ENCODE data around the gene GABRB1. TPM values are rescaled to one million over a fixed set of nuclear protein-coding genes. Genes with fewer than 3 reads are reported as not detected.

GABRB1 gene
- total and polyA plus RNA-seq, 2 donors (not counting 1 experiment from before 2014, with no cell fraction given) = not detected

GRCh38 chr4:47368211-47368610, 336.8 kb downstream of the GABRB1 start:
- no peaks in the 10 kb centered on the region for H3K4me1 Mint-ChIP-seq
- CTCF ChIA-PET = no interaction called here
- no peak for DNase-seq

GRCh38 chr4:47372561-47372960, 341.2 kb downstream of the GABRB1 start:
- intact Hi-C loops (cut with micrococcal nuclease) = no loop called here
- ChIA-PET CTCF (no interaction called here), POLR2A (no interaction called here)

More at GRCh38 chr4:47368211-47368610, 336.8 kb downstream of the GABRB1 start:
- TF ChIP-seq EZH2 (IDR thresholded peaks at IDR 0.05; ENCODE audit: borderline replicate concordance, insufficient read depth, low read depth, low read length, poor library complexity, severe bottlenecking) (no peak), CTCF (IDR thresholded peaks at IDR 0.05) (no peak)
- ATAC-seq (ENCODE audit: low read depth) = no peak
- Histone ChIP-seq H2AFZ (ENCODE audit: insufficient read depth, low read depth, low read length, poor library complexity, severe bottlenecking) (no peak overlapping the region), H3K4me1 (ENCODE audit: control insufficient read depth in 2 of 2, insufficient read depth in 2 of 2, low read length in 2 of 2) (no peaks in the 10 kb centered on the region), H3K9ac (ENCODE audit: low read length) (no peak overlapping the region), H3K4me3 (ENCODE audit: control extremely low read depth in 1 of 5, extremely low read depth in 1 of 5, insufficient read depth in 1 of 5, low read depth in 2 of 5, low read length in 4 of 5) (no peak overlapping the region), H3K79me2 (ENCODE audit: control insufficient read depth, insufficient read depth, low read length) (no peaks in the 10 kb centered on the region), H3K4me2 (replicated peaks; ENCODE audit: low read depth, low read length, poor library complexity, severe bottlenecking) (no peak overlapping the region), H3K27ac (ENCODE audit: low read length in 2 of 2) (no peak overlapping the region), H3K27me3 (replicated peaks in 1 of 4; ENCODE audit: control extremely low read depth in 1 of 4, control insufficient read depth in 3 of 4, insufficient read depth in 4 of 4, low read length in 3 of 4) (peaks cover 0 to 4% (median 0%) of the 10 kb centered on the region in 4 experiments), H3K9me3 (ENCODE audit: control extremely low read depth in 1 of 3, control insufficient read depth in 2 of 3, insufficient read depth in 1 of 3, low read length in 2 of 3) (no peaks in the 10 kb centered on the region), H4K20me1 (ENCODE audit: control insufficient read depth, insufficient read depth, low read length, poor library complexity, severe bottlenecking) (no peaks in the 10 kb centered on the region), H3K36me3 (replicated peaks in 1 of 2; ENCODE audit: control extremely low read depth in 1 of 2, control insufficient read depth in 1 of 2, extremely low read depth in 1 of 2, insufficient read depth in 2 of 2, low read length in 1 of 2) (no peaks in the 10 kb centered on the region)
- H3K9me3 Mint-ChIP-seq (ENCODE audit: insufficient read depth) = no peaks in the 10 kb centered on the region
- no CpG with 5 or more reads among the region's 1 CpG for WGBS (ENCODE audit: insufficient coverage)
- no peak overlapping the region for H3K4me3 Mint-ChIP-seq
- intact Hi-C loops (cut with micrococcal nuclease) = no loop called here
- H3K27me3 Mint-ChIP-seq = peaks cover 8% of the 10 kb centered on the region
- POLR2A ChIA-PET = no interaction called here
- H3K27ac Mint-ChIP-seq = no peak overlapping the region

More at GRCh38 chr4:47372561-47372960, 341.2 kb downstream of the GABRB1 start:
- Mint-ChIP-seq H3K9me3 (ENCODE audit: insufficient read depth) (no peaks in the 10 kb centered on the region), H3K4me1 (no peaks in the 10 kb centered on the region), H3K4me3 (no peak overlapping the region), H3K27me3 (peaks cover 8% of the 10 kb centered on the region), H3K27ac (no peak overlapping the region)
- TF ChIP-seq CTCF (IDR thresholded peaks at IDR 0.05) (no peak), EZH2 (IDR thresholded peaks at IDR 0.05; ENCODE audit: borderline replicate concordance, insufficient read depth, low read depth, low read length, poor library complexity, severe bottlenecking) (no peak)
- H3K9ac ChIP-seq (ENCODE audit: low read length) = no peak overlapping the region
- H3K4me1 ChIP-seq (ENCODE audit: control insufficient read depth in 2 of 2, insufficient read depth in 2 of 2, low read length in 2 of 2) = no peaks in the 10 kb centered on the region
- no CpG with 5 or more reads among the region's 2 CpGs for WGBS (ENCODE audit: insufficient coverage)
- DNase-seq (no peak), ATAC-seq (ENCODE audit: low read depth) (no peak)
- no peaks in the 10 kb centered on the region for H3K9me3 ChIP-seq (ENCODE audit: control extremely low read depth in 1 of 3, control insufficient read depth in 2 of 3, insufficient read depth in 1 of 3, low read length in 2 of 3)
- no peak overlapping the region for H3K4me3 ChIP-seq (ENCODE audit: control extremely low read depth in 1 of 5, extremely low read depth in 1 of 5, insufficient read depth in 1 of 5, low read depth in 2 of 5, low read length in 4 of 5)
- no peaks in the 10 kb centered on the region for H4K20me1 ChIP-seq (ENCODE audit: control insufficient read depth, insufficient read depth, low read length, poor library complexity, severe bottlenecking)
- no peaks in the 10 kb centered on the region for H3K27me3 ChIP-seq (replicated peaks in 1 of 4; ENCODE audit: control extremely low read depth in 1 of 4, control insufficient read depth in 3 of 4, insufficient read depth in 4 of 4, low read length in 3 of 4)
- no peak overlapping the region for H3K4me2 ChIP-seq (replicated peaks; ENCODE audit: low read depth, low read length, poor library complexity, severe bottlenecking)
- H3K79me2 ChIP-seq (ENCODE audit: control insufficient read depth, insufficient read depth, low read length) = no peaks in the 10 kb centered on the region
- H3K36me3 ChIP-seq (replicated peaks in 1 of 2; ENCODE audit: control extremely low read depth in 1 of 2, control insufficient read depth in 1 of 2, extremely low read depth in 1 of 2, insufficient read depth in 2 of 2, low read length in 1 of 2) = no peaks in the 10 kb centered on the region
- no peak overlapping the region for H2AFZ ChIP-seq (ENCODE audit: insufficient read depth, low read depth, low read length, poor library complexity, severe bottlenecking)
- H3K27ac ChIP-seq (ENCODE audit: low read length in 2 of 2) = no peak overlapping the region

Data from B cell (primary cell).